Gastrocnemius medialis (tissue), 4 donors: ENCODE data around the gene QSOX2. TPM values are rescaled to one million over a fixed set of nuclear protein-coding genes. Genes with fewer than 3 reads are reported as not detected.

Source experiments
- ATAC-seq, 2 donors: fragments of 150-250 bp; one replicate each; pipeline ENCODE4 v1.9.1; 2016
- DNase-seq, 2 donors: peaks; one replicate each; pipeline ENCODE4 v3.0.0-alpha.2; 2019
- H3K27ac ChIP-seq, 4 donors: fragments of 200-600 bp; sonication (generic); 1 replicate in 1 of 4; 2 replicates in 3 of 4; pipeline ENCODE4 v1.5.1; 2016 to 2018; ENCODE audit warnings: mild to moderate bottlenecking in 2 of 4, moderate library complexity in 1 of 4
- H3K27me3 ChIP-seq, 3 donors: fragments of 200-600 bp; sonication (generic) in 2 of 3; 1 replicate in 1 of 3; 2 replicates in 2 of 3; pipeline versions ENCODE4 v1.5.1 to v1.6.0; 2016 to 2019; ENCODE audit warnings: mild to moderate bottlenecking in 1 of 3, moderate library complexity in 1 of 3
- H3K36me3 ChIP-seq, 2 donors: fragments of 200-600 bp; sonication (generic) in 1 of 2; one replicate each; pipeline ENCODE4 v1.5.1; 2017 to 2018
- H3K4me1 ChIP-seq, 2 donors: fragments of 200-600 bp; sonication (generic) in 1 of 2; one replicate each; pipeline ENCODE4 v1.5.1; 2016 to 2017; ENCODE audit warnings: mild to moderate bottlenecking in 2 of 2
- H3K4me3 ChIP-seq, 4 donors: fragments of 200-600 bp; sonication (generic) in 3 of 4; 1 replicate in 1 of 4; 2 replicates in 3 of 4; pipeline ENCODE4 v1.5.1; 2016 to 2019; ENCODE audit warnings: mild to moderate bottlenecking in 2 of 4
- H3K9me3 ChIP-seq, 3 donors: fragments of 200-600 bp; sonication (generic) in 2 of 3; 1 replicate in 1 of 3; 2 replicates in 2 of 3; pipeline ENCODE4 v1.5.1; 2016 to 2019
- CTCF ChIP-seq, 5 experiments: fragments of 450-650 bp in 3 of 5; fragments of 200-600 bp in 2 of 5; sonication (generic) in 2 of 5; IDR thresholded peaks in 4 of 5; conservative IDR thresholded peaks in 1 of 5; 1 replicate in 4 of 5; 2 replicates in 1 of 5; pipeline ENCODE4 v1.5.1; 2016 to 2019; ENCODE audit warnings: antibody characterized with exemption in 5 of 5, mild to moderate bottlenecking in 3 of 5, moderate library complexity in 3 of 5
- POLR2A ChIP-seq, 2 donors: fragments of 450-650 bp; IDR thresholded peaks; one replicate each; pipeline ENCODE4 v1.6.1; 2017; ENCODE audit warnings: antibody characterized with exemption in 2 of 2, mild to moderate bottlenecking in 2 of 2, moderate library complexity in 2 of 2
- in situ Hi-C, 4 donors: fragments of 200-750 bp; cut with MboI; loops; one replicate each; pipeline versions ENCODE4 v1.15.0 to v1.8.0; 2017; ENCODE audit warnings: low sequenced_read_pairs in 4 of 4
- intact Hi-C: fragments of 100-400 bp; cut with DNase I; formaldehyde crosslinking; loops from one replicate; pipeline ENCODE4 v1.15.1; 2023; ENCODE audit warnings: low total_unique reads
- total RNA-seq, 4 donors: library from RNA; depleted of rRNA; stranded (reverse); fragments of >200 nt; gene quantifications; one replicate each; pipeline versions ENCODE4 v1.1.0 to v1.2.3, GENCODE V29; 2016

The QSOX2 gene
- total RNA-seq, 4 donors from 2014 or later = 3.3 to 5.8 (median 5.2) TPM

GRCh38 chr9:136194540-136194939, 51.1 kb downstream of the QSOX2 start:
- DNase-seq (no peak), ATAC-seq (no peak)
- Histone ChIP-seq H3K36me3 (no peaks in the 10 kb centered on the region), H3K27ac (no peak overlapping the region), H3K27me3 (peaks cover 72 to 96% (median 94%) of the 10 kb centered on the region in 3 donors), H3K9me3 (no peaks in the 10 kb centered on the region), H3K4me1 (no peaks in the 10 kb centered on the region), H3K4me3 (no peak overlapping the region)
- TF ChIP-seq CTCF (IDR thresholded peaks at IDR 0.05 in 4 of 5, conservative IDR thresholded peaks at IDR 0.05 in 1 of 5) = no peak
- TF ChIP-seq POLR2A (IDR thresholded peaks at IDR 0.05) = no peak
- in situ Hi-C loops (no loop called here), intact Hi-C loops (no loop called here)

GRCh38 chr9:136193891-136194279, 51.7 kb downstream of the QSOX2 start:
- Histone ChIP-seq H3K9me3 (no peaks in the 10 kb centered on the region), H3K36me3 (no peaks in the 10 kb centered on the region), H3K27ac (no peak overlapping the region), H3K4me1 (no peaks in the 10 kb centered on the region), H3K27me3 (peaks cover 69 to 96% (median 89%) of the 10 kb centered on the region in 3 donors), H3K4me3 (no peak overlapping the region)
- intact Hi-C loops = no loop called here
- ATAC-seq (no peak), DNase-seq (no peak)
- TF ChIP-seq POLR2A (IDR thresholded peaks at IDR 0.05) = no peak
- no peak for TF ChIP-seq CTCF (IDR thresholded peaks at IDR 0.05 in 4 of 5, conservative IDR thresholded peaks at IDR 0.05 in 1 of 5)
- in situ Hi-C loops = no loop called here

- ATAC-seq = no peak
- no peaks in the 10 kb centered on the region for H3K9me3 ChIP-seq
- DNase-seq = no peak
Measured at GRCh38 chr9:136193127-136193890, 52.3 kb downstream of the QSOX2 start.

GRCh38 chr9:136192289-136193126, 53.1 kb downstream of the QSOX2 start:
- DNase-seq = no peak
- TF ChIP-seq CTCF (IDR thresholded peaks at IDR 0.05 in 4 of 5, conservative IDR thresholded peaks at IDR 0.05 in 1 of 5) = no peak
- TF ChIP-seq POLR2A (IDR thresholded peaks at IDR 0.05) = no peak
- Histone ChIP-seq H3K36me3 (no peaks in the 10 kb centered on the region), H3K4me1 (no peaks in the 10 kb centered on the region), H3K27me3 (peaks cover 63 to 93% (median 90%) of the 10 kb centered on the region in 3 donors), H3K4me3 (no peak overlapping the region), H3K9me3 (no peaks in the 10 kb centered on the region), H3K27ac (no peak overlapping the region)
- intact Hi-C loops = no loop called here
- ATAC-seq = no peak
- in situ Hi-C loops = no loop called here

More at GRCh38 chr9:136193127-136193890, 52.3 kb downstream of the QSOX2 start:
- no peak for TF ChIP-seq CTCF (IDR thresholded peaks at IDR 0.05 in 4 of 5, conservative IDR thresholded peaks at IDR 0.05 in 1 of 5)
- no peak for TF ChIP-seq POLR2A (IDR thresholded peaks at IDR 0.05)
- Histone ChIP-seq H3K4me1 (no peaks in the 10 kb centered on the region), H3K27me3 (peaks cover 65 to 93% (median 90%) of the 10 kb centered on the region in 3 donors), H3K4me3 (no peak overlapping the region), H3K27ac (no peak overlapping the region), H3K36me3 (no peaks in the 10 kb centered on the region)
- in situ Hi-C loops (no loop called here), intact Hi-C loops (no loop called here)
